Measurements from ENCODE around the gene ACAA1. TPM values are rescaled to one million over a fixed set of nuclear protein-coding genes. Genes with fewer than 3 reads are reported as not detected.

ACAA1 gene
- total and polyA plus RNA-seq, 2 of the 13 experiments (the other 11 are each of a cell fraction or from before 2014, with no cell fraction given): 60.8 to 188 TPM

- TF ChIP-seq, protein P1, sequence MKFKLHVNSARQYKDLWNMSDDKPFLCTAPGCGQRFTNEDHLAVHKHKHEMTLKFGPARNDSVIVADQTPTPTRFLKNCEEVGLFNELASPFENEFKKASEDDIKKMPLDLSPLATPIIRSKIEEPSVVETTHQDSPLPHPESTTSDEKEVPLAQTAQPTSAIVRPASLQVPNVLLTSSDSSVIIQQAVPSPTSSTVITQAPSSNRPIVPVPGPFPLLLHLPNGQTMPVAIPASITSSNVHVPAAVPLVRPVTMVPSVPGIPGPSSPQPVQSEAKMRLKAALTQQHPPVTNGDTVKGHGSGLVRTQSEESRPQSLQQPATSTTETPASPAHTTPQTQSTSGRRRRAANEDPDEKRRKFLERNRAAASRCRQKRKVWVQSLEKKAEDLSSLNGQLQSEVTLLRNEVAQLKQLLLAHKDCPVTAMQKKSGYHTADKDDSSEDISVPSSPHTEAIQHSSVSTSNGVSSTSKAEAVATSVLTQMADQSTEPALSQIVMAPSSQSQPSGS (CRISPR knock-in tag; IDR thresholded peaks at IDR 0.05): no peak; the same call in 1 of the 2 replicates
- no peak for TF ChIP-seq CCAR2 (optimal IDR thresholded peaks at IDR 0.05; ENCODE audit: low read depth, low read length)
- TF ChIP-seq KAT2B (IDR thresholded peaks at IDR 0.05; ENCODE audit: borderline replicate concordance, low read depth, low read length): no peak
- no peak for TF ChIP-seq GLMP (CRISPR knock-in tag; IDR thresholded peaks at IDR 0.05; ENCODE audit: borderline replicate concordance)
- peak; percentile 87 for TF ChIP-seq ZNF776 (CRISPR knock-in tag; IDR thresholded peaks at IDR 0.05)
- no peak for TF ChIP-seq U2AF1 (optimal IDR thresholded peaks at IDR 0.05; ENCODE audit: low read depth, low read length)
- TF ChIP-seq CENPX (CRISPR knock-in tag; IDR thresholded peaks at IDR 0.05): no peak
- TF ChIP-seq PTBP1 (IDR thresholded peaks at IDR 0.05; ENCODE audit: low read depth, low read length, poor library complexity, severe bottlenecking): peak; percentile 58
- peak; percentile 79 for TF ChIP-seq HNRNPLL (IDR thresholded peaks at IDR 0.05; ENCODE audit: low read depth, low read length, poor library complexity, severe bottlenecking)
- no peak for TF ChIP-seq ZNF841 (CRISPR knock-in tag; IDR thresholded peaks at IDR 0.05; ENCODE audit: borderline replicate concordance)
- TF ChIP-seq, protein P2, sequence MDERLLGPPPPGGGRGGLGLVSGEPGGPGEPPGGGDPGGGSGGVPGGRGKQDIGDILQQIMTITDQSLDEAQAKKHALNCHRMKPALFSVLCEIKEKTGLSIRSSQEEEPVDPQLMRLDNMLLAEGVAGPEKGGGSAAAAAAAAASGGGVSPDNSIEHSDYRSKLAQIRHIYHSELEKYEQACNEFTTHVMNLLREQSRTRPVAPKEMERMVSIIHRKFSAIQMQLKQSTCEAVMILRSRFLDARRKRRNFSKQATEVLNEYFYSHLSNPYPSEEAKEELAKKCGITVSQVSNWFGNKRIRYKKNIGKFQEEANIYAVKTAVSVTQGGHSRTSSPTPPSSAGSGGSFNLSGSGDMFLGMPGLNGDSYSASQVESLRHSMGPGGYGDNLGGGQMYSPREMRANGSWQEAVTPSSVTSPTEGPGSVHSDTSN (CRISPR knock-in tag; IDR thresholded peaks at IDR 0.05): no peak
- no peak for TF ChIP-seq ZNF567 (CRISPR knock-in tag; IDR thresholded peaks at IDR 0.05; ENCODE audit: borderline replicate concordance)
- peak; percentile 94 for TF ChIP-seq RBFOX2 (IDR thresholded peaks at IDR 0.05; ENCODE audit: low read depth, low read length)
- TF ChIP-seq, protein P3, sequence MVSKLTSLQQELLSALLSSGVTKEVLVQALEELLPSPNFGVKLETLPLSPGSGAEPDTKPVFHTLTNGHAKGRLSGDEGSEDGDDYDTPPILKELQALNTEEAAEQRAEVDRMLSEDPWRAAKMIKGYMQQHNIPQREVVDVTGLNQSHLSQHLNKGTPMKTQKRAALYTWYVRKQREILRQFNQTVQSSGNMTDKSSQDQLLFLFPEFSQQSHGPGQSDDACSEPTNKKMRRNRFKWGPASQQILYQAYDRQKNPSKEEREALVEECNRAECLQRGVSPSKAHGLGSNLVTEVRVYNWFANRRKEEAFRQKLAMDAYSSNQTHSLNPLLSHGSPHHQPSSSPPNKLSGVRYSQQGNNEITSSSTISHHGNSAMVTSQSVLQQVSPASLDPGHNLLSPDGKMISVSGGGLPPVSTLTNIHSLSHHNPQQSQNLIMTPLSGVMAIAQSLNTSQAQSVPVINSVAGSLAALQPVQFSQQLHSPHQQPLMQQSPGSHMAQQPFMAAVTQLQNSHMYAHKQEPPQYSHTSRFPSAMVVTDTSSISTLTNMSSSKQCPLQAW (CRISPR knock-in tag; IDR thresholded peaks at IDR 0.05): no peak; the same call in 1 of the 2 replicates
- peak; percentile 55; the same call in 1 of the 2 replicates for TF ChIP-seq GMEB1 (CRISPR knock-in tag; IDR thresholded peaks at IDR 0.05; ENCODE audit: borderline replicate concordance)
- peak; percentile 73 for TF ChIP-seq SP4 (CRISPR knock-in tag; IDR thresholded peaks at IDR 0.05)
- 0 out of 2 replicates have a peak, but pooled peaks have one; percentile 47 for TF ChIP-seq ZNF547 (CRISPR knock-in tag; IDR thresholded peaks at IDR 0.05)
- peak; percentile 60; the same call in 1 of the 2 replicates for TF ChIP-seq ZNF598 (CRISPR knock-in tag; IDR thresholded peaks at IDR 0.05; ENCODE audit: borderline replicate concordance)
- TF ChIP-seq, protein P4, sequence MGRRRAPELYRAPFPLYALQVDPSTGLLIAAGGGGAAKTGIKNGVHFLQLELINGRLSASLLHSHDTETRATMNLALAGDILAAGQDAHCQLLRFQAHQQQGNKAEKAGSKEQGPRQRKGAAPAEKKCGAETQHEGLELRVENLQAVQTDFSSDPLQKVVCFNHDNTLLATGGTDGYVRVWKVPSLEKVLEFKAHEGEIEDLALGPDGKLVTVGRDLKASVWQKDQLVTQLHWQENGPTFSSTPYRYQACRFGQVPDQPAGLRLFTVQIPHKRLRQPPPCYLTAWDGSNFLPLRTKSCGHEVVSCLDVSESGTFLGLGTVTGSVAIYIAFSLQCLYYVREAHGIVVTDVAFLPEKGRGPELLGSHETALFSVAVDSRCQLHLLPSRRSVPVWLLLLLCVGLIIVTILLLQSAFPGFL (CRISPR knock-in tag; IDR thresholded peaks at IDR 0.05): no peak
These were observed 1.6 kb upstream of the ACAA1 start, which contains the start of gene MYD88 (continued) for GRCh38 chr3:38138349-38139190.
